ENCODE data around the gene SLC40A1. TPM values are rescaled to one million over a fixed set of nuclear protein-coding genes. Genes with fewer than 3 reads are reported as not detected.

The SLC40A1 gene
- total and polyA plus RNA-seq, 7 donors, result 8.4 to 65.7 (median 27.8) TPM

GRCh38 chr2:189530965-189531637 lies 49.5 kb downstream of the SLC40A1 start:
- Histone ChIP-seq H3K27ac (no peak overlapping the region), H3K4me3 (no peak overlapping the region), H3K4me1 (peaks cover 29% of the 10 kb centered on the region), H3K36me3 (ENCODE audit: insufficient read depth in 1 of 2, low read depth in 1 of 2) (no peaks in the 10 kb centered on the region), H3K27me3 (ENCODE audit: insufficient read depth in 3 of 3, low read length in 2 of 3) (no peaks in the 10 kb centered on the region), H3K9me3 (no peaks in the 10 kb centered on the region)
- DNase-seq (no peak), ATAC-seq (no peak)
- TF ChIP-seq, protein P1, sequence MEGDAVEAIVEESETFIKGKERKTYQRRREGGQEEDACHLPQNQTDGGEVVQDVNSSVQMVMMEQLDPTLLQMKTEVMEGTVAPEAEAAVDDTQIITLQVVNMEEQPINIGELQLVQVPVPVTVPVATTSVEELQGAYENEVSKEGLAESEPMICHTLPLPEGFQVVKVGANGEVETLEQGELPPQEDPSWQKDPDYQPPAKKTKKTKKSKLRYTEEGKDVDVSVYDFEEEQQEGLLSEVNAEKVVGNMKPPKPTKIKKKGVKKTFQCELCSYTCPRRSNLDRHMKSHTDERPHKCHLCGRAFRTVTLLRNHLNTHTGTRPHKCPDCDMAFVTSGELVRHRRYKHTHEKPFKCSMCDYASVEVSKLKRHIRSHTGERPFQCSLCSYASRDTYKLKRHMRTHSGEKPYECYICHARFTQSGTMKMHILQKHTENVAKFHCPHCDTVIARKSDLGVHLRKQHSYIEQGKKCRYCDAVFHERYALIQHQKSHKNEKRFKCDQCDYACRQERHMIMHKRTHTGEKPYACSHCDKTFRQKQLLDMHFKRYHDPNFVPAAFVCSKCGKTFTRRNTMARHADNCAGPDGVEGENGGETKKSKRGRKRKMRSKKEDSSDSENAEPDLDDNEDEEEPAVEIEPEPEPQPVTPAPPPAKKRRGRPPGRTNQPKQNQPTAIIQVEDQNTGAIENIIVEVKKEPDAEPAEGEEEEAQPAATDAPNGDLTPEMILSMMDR (IDR thresholded peaks at IDR 0.05), result no peak
- WGBS, 3 donors, result 89 to 97% (median 94%) methylated on average over 3 of the region's 3 CpGs
- intact Hi-C loops (cut with DNase I), result no loop called here

DNA sequence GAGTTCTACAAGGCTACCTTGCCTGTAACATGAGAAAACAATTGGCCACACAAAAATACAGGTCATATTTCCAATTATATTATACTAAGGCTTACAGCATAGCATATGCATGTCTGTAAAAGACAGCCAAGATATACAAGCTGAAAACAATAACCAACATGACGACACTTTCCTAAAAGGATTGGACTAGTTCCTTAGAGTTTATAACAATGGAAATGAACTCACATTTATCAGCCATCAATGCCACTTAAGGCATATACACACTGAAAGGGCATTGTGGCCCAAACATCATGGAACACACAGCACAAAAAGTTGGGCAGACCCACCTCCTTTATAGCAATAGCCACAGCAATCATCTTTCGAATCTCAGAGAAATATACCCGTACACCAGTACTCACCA lies 52.0 kb downstream of the SLC40A1 start:
- 74 to 82% (median 78%) methylated on average over 3 of the region's 3 CpGs for WGBS, 3 donors
- TF ChIP-seq, protein P1 (IDR thresholded peaks at IDR 0.05), result no peak
- no peaks in the 10 kb centered on the region for H3K9me3 ChIP-seq
- DNase-seq (no peak), ATAC-seq (no peak)
- intact Hi-C loops (cut with DNase I), result no loop called here
- no peak overlapping the region for H3K27ac ChIP-seq
- H3K4me1 ChIP-seq, result peaks cover 11% of the 10 kb centered on the region
- no peak overlapping the region for H3K4me3 ChIP-seq
- no peaks in the 10 kb centered on the region for H3K27me3 ChIP-seq (ENCODE audit: insufficient read depth in 3 of 3, low read length in 2 of 3)
- H3K36me3 ChIP-seq (ENCODE audit: insufficient read depth in 1 of 2, low read depth in 1 of 2), result no peaks in the 10 kb centered on the region

DNA sequence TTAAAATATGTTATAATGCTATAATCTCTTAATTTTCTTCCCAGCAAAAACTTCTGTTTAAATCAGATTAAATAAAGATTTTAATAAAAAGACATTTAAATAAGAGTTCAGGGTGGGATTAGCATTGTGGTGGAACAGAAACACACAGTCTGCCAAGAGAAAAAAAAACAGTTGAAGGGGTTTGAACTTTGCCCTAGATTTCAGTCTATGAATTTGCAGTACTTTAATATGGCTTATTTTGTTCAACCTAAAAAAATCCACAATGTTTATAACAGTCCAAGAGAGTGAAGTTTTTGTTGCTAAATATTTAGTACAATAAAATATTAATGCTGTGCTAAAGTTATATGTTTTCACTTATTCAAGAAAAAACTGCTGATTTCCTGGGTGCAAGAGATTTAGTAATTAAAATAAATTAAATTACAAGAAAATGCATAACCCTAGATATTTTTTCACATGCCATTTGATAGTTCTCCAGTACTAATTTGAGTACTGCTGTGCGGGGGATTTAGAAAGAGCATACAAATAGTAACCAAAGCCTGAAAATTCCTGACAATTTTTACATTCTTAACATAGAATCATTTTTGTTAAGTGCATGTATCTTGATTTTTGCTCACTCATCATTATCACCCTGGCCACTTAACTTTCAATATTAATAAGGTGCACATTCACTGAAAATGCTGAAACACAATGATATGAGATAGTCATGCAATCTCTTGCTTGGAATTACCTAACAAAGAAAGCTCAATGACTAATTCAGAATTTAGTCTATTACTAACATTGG lies 52.6 kb downstream of the SLC40A1 start:
- DNase-seq, result no peak
- Histone ChIP-seq H3K4me3 (no peak overlapping the region), H3K27me3 (ENCODE audit: insufficient read depth in 3 of 3, low read length in 2 of 3) (no peaks in the 10 kb centered on the region), H3K9me3 (no peaks in the 10 kb centered on the region), H3K4me1 (peaks cover 10% of the 10 kb centered on the region), H3K27ac (no peak overlapping the region), H3K36me3 (ENCODE audit: insufficient read depth in 1 of 2, low read depth in 1 of 2) (no peaks in the 10 kb centered on the region)
- no peak for ATAC-seq
- 30 to 42% (median 31%) methylated on average over 1 of the region's 1 CpG for WGBS, 3 donors
- TF ChIP-seq, protein P1 (IDR thresholded peaks at IDR 0.05), result no peak
- intact Hi-C loops (cut with DNase I), result no loop called here

GRCh38 chr2:189527041-189527750 lies 53.4 kb downstream of the SLC40A1 start:
- 63 to 77% (median 65%) methylated on average over 13 of the region's 13 CpGs for WGBS, 3 donors
- Histone ChIP-seq H3K36me3 (ENCODE audit: insufficient read depth in 1 of 2, low read depth in 1 of 2) (no peaks in the 10 kb centered on the region), H3K27ac (no peak overlapping the region), H3K9me3 (no peaks in the 10 kb centered on the region), H3K27me3 (ENCODE audit: insufficient read depth in 3 of 3, low read length in 2 of 3) (no peaks in the 10 kb centered on the region), H3K4me1 (peaks cover 19% of the 10 kb centered on the region), H3K4me3 (no peak overlapping the region)
- no peak for DNase-seq
- TF ChIP-seq, protein P1 (IDR thresholded peaks at IDR 0.05), result no peak
- no peak for ATAC-seq
- intact Hi-C loops (cut with DNase I), result no loop called here
